Retina (tissue), 1 donor: ENCODE measurements around the gene RPS6KA4.
"Not testable (repeated sequence)": the region's sequence is repeated elsewhere in the genome, so short reads cannot be mapped to it uniquely, and the experiment has no call there.

Source experiments
- DNase-seq: peaks from one replicate; pipeline ENCODE4 v3.0.0-alpha.2; 2016

The RPS6KA4 gene

GRCh38 chr11:64358907-64359711 lies at the start of gene RPS6KA4:
RPS6KA4 (plus strand) TSS chr11:64359162; CDS start chr11:64359236, 74 bp downstream.
- peak; percentile 73 for DNase-seq

GRCh38 chr11:64312947-64313346 lies 46.0 kb upstream of the RPS6KA4 start:
- no peak for DNase-seq

- no peak for DNase-seq
These were observed 45.3 kb upstream of the RPS6KA4 start for GRCh38 chr11:64313491-64314145.

- DNase-seq, result no peak
These were observed 44.7 kb upstream of the RPS6KA4 start for GRCh38 chr11:64314146-64314804.

- no peak for DNase-seq
These were observed 44.0 kb upstream of the RPS6KA4 start for GRCh38 chr11:64314805-64315561.

GRCh38 chr11:64315667-64316526 lies 43.1 kb upstream of the RPS6KA4 start:
- DNase-seq, result not testable (repeated sequence)

GRCh38 chr11:64316672-64317324 lies 42.2 kb upstream of the RPS6KA4 start:
- no peak for DNase-seq

- DNase-seq, result peak; percentile 96
These were observed 41.5 kb upstream of the RPS6KA4 start, which contains the start of gene TRMT112 for GRCh38 chr11:64317325-64317960. TRMT112 (minus strand) TSS chr11:64317559; CDS start chr11:64317526, 33 bp downstream.

- peak; percentile 97 for DNase-seq
These were observed 40.8 kb upstream of the RPS6KA4 start, which contains the start of gene PRDX5 for GRCh38 chr11:64317961-64318765. PRDX5 (plus strand) TSS chr11:64318121; CDS start chr11:64318216, 95 bp downstream.

- DNase-seq, result no peak
These were observed 39.9 kb upstream of the RPS6KA4 start for GRCh38 chr11:64318766-64319761.

- no peak for DNase-seq
These were observed 38.4 kb upstream of the RPS6KA4 start for GRCh38 chr11:64320556-64320955.

- DNase-seq, result no peak
These were observed 37.9 kb upstream of the RPS6KA4 start for GRCh38 chr11:64321026-64321425.

- no peak for DNase-seq
These were observed 37.4 kb upstream of the RPS6KA4 start for GRCh38 chr11:64321533-64321932.

GRCh38 chr11:64322925-64323260 lies 36.1 kb upstream of the RPS6KA4 start:
- DNase-seq, result no peak

- no peak for DNase-seq
These were observed 35.6 kb upstream of the RPS6KA4 start for GRCh38 chr11:64323373-64323772.

- not testable (repeated sequence) for DNase-seq
These were observed 35.0 kb upstream of the RPS6KA4 start for GRCh38 chr11:64323984-64324383.

GRCh38 chr11:64324692-64325469 lies 34.1 kb upstream of the RPS6KA4 start:
- no peak for DNase-seq

GRCh38 chr11:64327375-64327774 lies 31.6 kb upstream of the RPS6KA4 start:
- no peak for DNase-seq
